K562 (cell line): ENCODE results near the gene MAP2K3. TPM values are rescaled to one million over a fixed set of nuclear protein-coding genes. Genes with fewer than 3 reads are reported as not detected.

Experiments used
- BRD4 ChIP-seq: fragments of 200-600 bp; sonication (generic); IDR thresholded peaks from 2 replicates; pipeline ENCODE4 v1.6.1; 2017; ENCODE audit warnings: inconsistent platforms
- CC2D1A ChIP-seq: fragments of 450-650 bp; IDR thresholded peaks from 2 replicates; pipeline ENCODE4 v1.6.1; 2017; ENCODE audit warnings: mild to moderate bottlenecking
- CREB1 ChIP-seq, 2 experiments: sonication (generic) in 1 of 2; formaldehyde crosslinking in 1 of 2; IDR thresholded peaks; 2 replicates each; pipeline versions ENCODE4 v1.6.1 to v1.8.0; 2012 to 2022; ENCODE audit warnings: inconsistent platforms in 1 of 2, mild to moderate bottlenecking in 1 of 2, missing genetic modification reagents in 1 of 2, moderate library complexity in 1 of 2
- FOXJ3 ChIP-seq: sonication (generic); formaldehyde crosslinking; IDR thresholded peaks from 2 replicates; pipeline ENCODE4 v1.4.0; 2020; ENCODE audit warnings: mild to moderate bottlenecking, missing genetic modification reagents
- PHF8 ChIP-seq: fragments of 200-600 bp; sonication (generic); IDR thresholded peaks from 2 replicates; pipeline ENCODE4 v1.6.1; 2012; ENCODE audit warnings: mixed run types, mild to moderate bottlenecking, inconsistent platforms, low read length, moderate library complexity, borderline replicate concordance
- PTTG1 ChIP-seq: fragments of 450-650 bp; IDR thresholded peaks from 2 replicates; pipeline ENCODE4 v1.6.1; 2016; ENCODE audit warnings: low read depth, mild to moderate bottlenecking, missing genetic modification characterization, missing compliant biosample characterization
- SMAD3 ChIP-seq: fragments of 450-650 bp; formaldehyde crosslinking; conservative IDR thresholded peaks from 2 replicates; pipeline ENCODE4 v1.4.0; 2020; ENCODE audit warnings: mild to moderate bottlenecking
- SP1 ChIP-seq: sonication (generic); formaldehyde crosslinking; IDR thresholded peaks from 2 replicates; pipeline ENCODE4 v1.8.1; 2022; ENCODE audit warnings: mild to moderate bottlenecking, missing genetic modification reagents
- TRIM28 ChIP-seq: fragments of 450-650 bp; IDR thresholded peaks from 2 replicates; pipeline ENCODE4 v1.6.1; 2017
- ZFP1 ChIP-seq: fragments of 450-650 bp; formaldehyde crosslinking; IDR thresholded peaks from 2 replicates; pipeline ENCODE4 v1.4.0; 2020; ENCODE audit warnings: mild to moderate bottlenecking, mixed read lengths
- ZNF174 ChIP-seq: fragments of 250-450 bp; sonication (Bioruptor Pico); IDR thresholded peaks from 2 replicates; pipeline ENCODE4 v1.4.0; 2020; ENCODE audit warnings: mild to moderate bottlenecking
- polyA plus RNA-seq, 8 experiments: library from polyadenylated mRNA; depleted of rRNA in 4 of 8; stranded (reverse) in 5 of 8; unstranded in 3 of 8; fragments of >200 nt; fragmentation: Nextera tagmentation in 2 of 8; fragmentation: Illumina TruSeq in 1 of 8; extraction: Ambion mirVana in 2 of 8; extraction: Trizol in 1 of 8; gene quantifications; 2 replicates each; pipeline versions ENCODE4 v1.2.1 to v1.2.3, GENCODE V29; 2011 to 2014; ENCODE audit warnings: inconsistent platforms in 1 of 8, missing spikeins in 1 of 8
- total RNA-seq, 7 experiments: library from RNA; depleted of rRNA in 6 of 7; stranded (reverse); fragments of >200 nt in 6 of 7; fragmentation: Illumina TruSeq in 2 of 7; extraction: Trizol in 2 of 7; gene quantifications; 2 replicates each; pipeline versions ENCODE4 v1.2.1 to v1.2.3, GENCODE V29; 2011 to 2021; ENCODE audit warnings: low replicate concordance in 1 of 7
- TF ChIP-seq, protein P1 (sequence below): fragments of 450-650 bp; IDR thresholded peaks from 2 replicates; pipeline ENCODE4 v1.6.1; 2018; ENCODE audit not compliant: partially characterized antibody
- TF ChIP-seq, protein P2 (sequence below): sonication (generic); formaldehyde crosslinking; IDR thresholded peaks from 2 replicates; pipeline ENCODE4 v1.8.0; 2022; ENCODE audit warnings: missing genetic modification reagents, mild to moderate bottlenecking, moderate library complexity, borderline replicate concordance
- TF ChIP-seq, protein P3 (sequence below), 3 experiments: fragments of 200-800 bp in 1 of 3; sonication (Bioruptor generic) in 1 of 3; sonication (generic) in 1 of 3; formaldehyde crosslinking in 1 of 3; IDR thresholded peaks; 2 replicates each; pipeline versions ENCODE4 v1.6.1 to v1.8.0; 2016 to 2022; ENCODE audit warnings: mild to moderate bottlenecking in 2 of 3, missing compliant biosample characterization in 2 of 3, missing genetic modification characterization in 2 of 3, missing genetic modification reagents in 1 of 3
- TF ChIP-seq, protein P4 (sequence below): fragments of 250-450 bp; sonication (Bioruptor Pico); IDR thresholded peaks from 2 replicates; pipeline ENCODE4 v1.5.0; 2020; ENCODE audit warnings: mild to moderate bottlenecking
- TF ChIP-seq, protein P5 (sequence below), 2 experiments: fragments of 250-450 bp in 1 of 2; fragments of 450-650 bp in 1 of 2; sonication (Bioruptor Pico) in 1 of 2; IDR thresholded peaks; 2 replicates each; pipeline versions ENCODE4 v1.6.1 to v1.8.0; 2016 to 2021; ENCODE audit warnings: mild to moderate bottlenecking in 2 of 2, moderate library complexity in 2 of 2, missing compliant biosample characterization in 1 of 2, missing genetic modification characterization in 1 of 2
- TF ChIP-seq, protein P6 (sequence below): fragments of 450-650 bp; formaldehyde crosslinking; IDR thresholded peaks from 2 replicates; pipeline ENCODE4 v1.4.0; 2022; ENCODE audit warnings: mild to moderate bottlenecking, moderate library complexity

The MAP2K3 gene
- total and polyA plus RNA-seq, 9 of the 15 experiments (the other 6 are each of a cell fraction or from before 2014, with no cell fraction given) = 0.18 to 14.8 (median 3.5) TPM

DNA sequence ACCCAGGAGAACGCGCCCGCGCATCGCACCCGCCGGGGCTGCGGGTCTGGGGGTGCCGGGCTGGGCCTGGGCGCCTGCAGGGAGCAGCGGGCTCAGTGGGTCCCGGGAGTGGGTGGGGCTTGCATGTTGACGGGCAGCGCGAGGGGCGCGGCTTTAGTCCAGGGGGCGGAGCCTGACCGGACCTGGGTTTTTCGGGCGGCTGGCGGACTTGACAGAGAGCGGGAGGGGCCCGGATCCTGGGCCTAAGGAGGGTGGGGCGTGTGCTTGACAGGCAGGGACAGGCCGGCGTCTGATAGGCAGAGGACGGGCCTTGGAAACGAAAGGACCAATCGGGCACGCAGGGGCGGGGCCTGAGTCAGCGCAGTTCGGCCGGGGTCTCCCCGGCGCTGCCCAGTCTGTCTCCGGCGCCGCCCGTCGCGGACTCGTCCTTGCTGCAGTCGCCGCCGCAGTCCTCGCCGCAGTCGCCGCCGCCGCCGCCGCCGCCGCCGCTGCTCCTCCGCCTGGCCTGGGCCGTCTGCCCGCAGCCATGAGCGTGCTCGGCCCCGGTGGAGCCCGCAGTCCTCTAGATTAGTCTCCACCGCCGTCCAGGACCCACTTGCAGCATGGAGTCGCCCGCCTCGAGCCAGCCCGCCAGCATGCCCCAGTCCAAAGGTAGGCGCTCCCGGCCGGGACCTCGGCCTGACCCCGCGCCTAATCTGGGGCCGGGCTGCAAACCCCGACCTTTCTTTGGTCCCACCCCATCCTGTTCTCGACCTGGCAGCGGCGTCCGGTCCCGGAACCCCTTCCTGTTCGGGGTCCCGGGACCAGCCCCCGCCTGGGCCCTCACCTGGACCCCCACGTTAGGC lies at the start of gene MAP2K3 (continued):
- TF ChIP-seq CC2D1A = peak; percentile 54; the same call in 1 of the 2 replicates
- TF ChIP-seq SP1 (CRISPR knock-in tag) = peak; percentile 71
- TF ChIP-seq, protein P1, sequence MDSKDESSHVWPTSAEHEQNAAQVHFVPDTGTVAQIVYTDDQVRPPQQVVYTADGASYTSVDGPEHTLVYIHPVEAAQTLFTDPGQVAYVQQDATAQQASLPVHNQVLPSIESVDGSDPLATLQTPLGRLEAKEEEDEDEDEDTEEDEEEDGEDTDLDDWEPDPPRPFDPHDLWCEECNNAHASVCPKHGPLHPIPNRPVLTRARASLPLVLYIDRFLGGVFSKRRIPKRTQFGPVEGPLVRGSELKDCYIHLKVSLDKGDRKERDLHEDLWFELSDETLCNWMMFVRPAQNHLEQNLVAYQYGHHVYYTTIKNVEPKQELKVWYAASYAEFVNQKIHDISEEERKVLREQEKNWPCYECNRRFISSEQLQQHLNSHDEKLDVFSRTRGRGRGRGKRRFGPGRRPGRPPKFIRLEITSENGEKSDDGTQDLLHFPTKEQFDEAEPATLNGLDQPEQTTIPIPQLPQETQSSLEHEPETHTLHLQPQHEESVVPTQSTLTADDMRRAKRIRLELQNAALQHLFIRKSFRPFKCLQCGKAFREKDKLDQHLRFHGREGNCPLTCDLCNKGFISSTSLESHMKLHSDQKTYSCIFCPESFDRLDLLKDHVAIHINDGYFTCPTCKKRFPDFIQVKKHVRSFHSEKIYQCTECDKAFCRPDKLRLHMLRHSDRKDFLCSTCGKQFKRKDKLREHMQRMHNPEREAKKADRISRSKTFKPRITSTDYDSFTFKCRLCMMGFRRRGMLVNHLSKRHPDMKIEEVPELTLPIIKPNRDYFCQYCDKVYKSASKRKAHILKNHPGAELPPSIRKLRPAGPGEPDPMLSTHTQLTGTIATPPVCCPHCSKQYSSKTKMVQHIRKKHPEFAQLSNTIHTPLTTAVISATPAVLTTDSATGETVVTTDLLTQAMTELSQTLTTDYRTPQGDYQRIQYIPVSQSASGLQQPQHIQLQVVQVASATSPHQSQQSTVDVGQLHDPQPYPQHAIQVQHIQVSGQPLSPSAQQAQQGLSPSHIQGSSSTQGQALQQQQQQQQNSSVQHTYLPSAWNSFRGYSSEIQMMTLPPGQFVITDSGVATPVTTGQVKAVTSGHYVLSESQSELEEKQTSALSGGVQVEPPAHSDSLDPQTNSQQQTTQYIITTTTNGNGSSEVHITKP = peak; percentile 29
- TF ChIP-seq, protein P2, sequence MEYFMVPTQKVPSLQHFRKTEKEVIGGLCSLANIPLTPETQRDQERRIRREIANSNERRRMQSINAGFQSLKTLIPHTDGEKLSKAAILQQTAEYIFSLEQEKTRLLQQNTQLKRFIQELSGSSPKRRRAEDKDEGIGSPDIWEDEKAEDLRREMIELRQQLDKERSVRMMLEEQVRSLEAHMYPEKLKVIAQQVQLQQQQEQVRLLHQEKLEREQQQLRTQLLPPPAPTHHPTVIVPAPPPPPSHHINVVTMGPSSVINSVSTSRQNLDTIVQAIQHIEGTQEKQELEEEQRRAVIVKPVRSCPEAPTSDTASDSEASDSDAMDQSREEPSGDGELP (CRISPR knock-in tag) = peak; percentile 55; the same call in 1 of the 2 replicates
- no peak for TF ChIP-seq ZNF174 (CRISPR knock-in tag)
- TF ChIP-seq BRD4 = no peak
- no peak for TF ChIP-seq PTTG1
- TF ChIP-seq SMAD3 (CRISPR knock-in tag) = no peak
- TF ChIP-seq CREB1 (IDR thresholded peaks at IDR 0.05) = no peak
- 0 out of 2 replicates have a peak, but pooled peaks have one; percentile 18 for TF ChIP-seq CREB1 (CRISPR knock-in tag; IDR thresholded peaks at IDR 0.05)
- TF ChIP-seq, protein P3, sequence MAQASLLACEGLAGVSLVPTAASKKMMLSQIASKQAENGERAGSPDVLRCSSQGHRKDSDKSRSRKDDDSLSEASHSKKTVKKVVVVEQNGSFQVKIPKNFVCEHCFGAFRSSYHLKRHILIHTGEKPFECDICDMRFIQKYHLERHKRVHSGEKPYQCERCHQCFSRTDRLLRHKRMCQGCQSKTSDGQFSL (CRISPR knock-in tag; IDR thresholded peaks at IDR 0.05) = no peak
- TF ChIP-seq, protein P3 (tag; IDR thresholded peaks at IDR 0.05) = no peak
- TF ChIP-seq PHF8 = peak; percentile 31; the same call in 1 of the 2 replicates
- TF ChIP-seq, protein P4, sequence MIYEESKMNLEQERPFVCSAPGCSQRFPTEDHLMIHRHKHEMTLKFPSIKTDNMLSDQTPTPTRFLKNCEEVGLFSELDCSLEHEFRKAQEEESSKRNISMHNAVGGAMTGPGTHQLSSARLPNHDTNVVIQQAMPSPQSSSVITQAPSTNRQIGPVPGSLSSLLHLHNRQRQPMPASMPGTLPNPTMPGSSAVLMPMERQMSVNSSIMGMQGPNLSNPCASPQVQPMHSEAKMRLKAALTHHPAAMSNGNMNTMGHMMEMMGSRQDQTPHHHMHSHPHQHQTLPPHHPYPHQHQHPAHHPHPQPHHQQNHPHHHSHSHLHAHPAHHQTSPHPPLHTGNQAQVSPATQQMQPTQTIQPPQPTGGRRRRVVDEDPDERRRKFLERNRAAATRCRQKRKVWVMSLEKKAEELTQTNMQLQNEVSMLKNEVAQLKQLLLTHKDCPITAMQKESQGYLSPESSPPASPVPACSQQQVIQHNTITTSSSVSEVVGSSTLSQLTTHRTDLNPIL (CRISPR knock-in tag) = no peak
- TF ChIP-seq FOXJ3 (CRISPR knock-in tag) = no peak
- no peak for TF ChIP-seq TRIM28
- TF ChIP-seq, protein P5, sequence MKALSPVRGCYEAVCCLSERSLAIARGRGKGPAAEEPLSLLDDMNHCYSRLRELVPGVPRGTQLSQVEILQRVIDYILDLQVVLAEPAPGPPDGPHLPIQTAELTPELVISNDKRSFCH (CRISPR knock-in tag; IDR thresholded peaks at IDR 0.05) = no peak
- TF ChIP-seq, protein P5 (tag; IDR thresholded peaks at IDR 0.05) = no peak
- no peak for TF ChIP-seq ZFP1
- TF ChIP-seq, protein P6, sequence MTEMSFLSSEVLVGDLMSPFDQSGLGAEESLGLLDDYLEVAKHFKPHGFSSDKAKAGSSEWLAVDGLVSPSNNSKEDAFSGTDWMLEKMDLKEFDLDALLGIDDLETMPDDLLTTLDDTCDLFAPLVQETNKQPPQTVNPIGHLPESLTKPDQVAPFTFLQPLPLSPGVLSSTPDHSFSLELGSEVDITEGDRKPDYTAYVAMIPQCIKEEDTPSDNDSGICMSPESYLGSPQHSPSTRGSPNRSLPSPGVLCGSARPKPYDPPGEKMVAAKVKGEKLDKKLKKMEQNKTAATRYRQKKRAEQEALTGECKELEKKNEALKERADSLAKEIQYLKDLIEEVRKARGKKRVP (CRISPR knock-in tag) = no peak
